BJ (cell line): Measurements from ENCODE around the gene OR10G3. TPM values are rescaled to one million over a fixed set of nuclear protein-coding genes. Genes with fewer than 3 reads are reported as not detected.
A peak's percentile ranks its signal among the peaks of the same experiment; 100 is the strongest.

Experiments
- CTCF ChIA-PET: fragments of 350-600 bp; formaldehyde crosslinking; extraction: SDS; loops from one replicate; lab custom pipeline; 2021; ENCODE audit warnings: antibody characterized with exemption, inconsistent platforms; lab: Yijun Ruan, JAX
- POLR2A ChIA-PET: fragments of 300-600 bp; sonication (Branson Sonifier 250); formaldehyde crosslinking; extraction: SDS; loops from one replicate; lab custom pipeline; 2021; ENCODE audit warnings: antibody characterized with exemption; lab: Charles Lee
- DNase-seq: peaks from one replicate; pipeline ENCODE4 v3.0.0-alpha.2; 2011; ENCODE audit warnings: low read depth
- H3K27me3 ChIP-seq: 2 replicates; pipeline ENCODE4 v1.6.0; 2011; ENCODE audit warnings: low read length; ENCODE audit not compliant: control insufficient read depth, insufficient read depth
- H3K36me3 ChIP-seq: 2 replicates; pipeline ENCODE4 v1.5.1; 2011; ENCODE audit warnings: low read length; ENCODE audit not compliant: control insufficient read depth, insufficient read depth
- H3K4me3 ChIP-seq: 2 replicates; pipeline ENCODE4 v1.5.1; 2011; ENCODE audit warnings: low read depth, mild to moderate bottlenecking, control low read depth, low read length
- polyA plus RNA-seq: library from polyadenylated mRNA; depleted of rRNA; stranded (reverse); fragments of >200 nt; gene quantifications from 2 replicates; pipeline ENCODE4 v1.2.3, GENCODE V29; 2011
- TF ChIP-seq, protein P1 (sequence below): IDR thresholded peaks from 2 replicates; pipeline ENCODE4 v1.5.1; 2011; ENCODE audit warnings: low read depth, mild to moderate bottlenecking, control low read depth, inconsistent platforms, low read length, moderate library complexity; ENCODE audit not compliant: insufficient read depth

OR10G3 gene
- polyA plus RNA-seq, 1 experiment, result not detected

DNA sequence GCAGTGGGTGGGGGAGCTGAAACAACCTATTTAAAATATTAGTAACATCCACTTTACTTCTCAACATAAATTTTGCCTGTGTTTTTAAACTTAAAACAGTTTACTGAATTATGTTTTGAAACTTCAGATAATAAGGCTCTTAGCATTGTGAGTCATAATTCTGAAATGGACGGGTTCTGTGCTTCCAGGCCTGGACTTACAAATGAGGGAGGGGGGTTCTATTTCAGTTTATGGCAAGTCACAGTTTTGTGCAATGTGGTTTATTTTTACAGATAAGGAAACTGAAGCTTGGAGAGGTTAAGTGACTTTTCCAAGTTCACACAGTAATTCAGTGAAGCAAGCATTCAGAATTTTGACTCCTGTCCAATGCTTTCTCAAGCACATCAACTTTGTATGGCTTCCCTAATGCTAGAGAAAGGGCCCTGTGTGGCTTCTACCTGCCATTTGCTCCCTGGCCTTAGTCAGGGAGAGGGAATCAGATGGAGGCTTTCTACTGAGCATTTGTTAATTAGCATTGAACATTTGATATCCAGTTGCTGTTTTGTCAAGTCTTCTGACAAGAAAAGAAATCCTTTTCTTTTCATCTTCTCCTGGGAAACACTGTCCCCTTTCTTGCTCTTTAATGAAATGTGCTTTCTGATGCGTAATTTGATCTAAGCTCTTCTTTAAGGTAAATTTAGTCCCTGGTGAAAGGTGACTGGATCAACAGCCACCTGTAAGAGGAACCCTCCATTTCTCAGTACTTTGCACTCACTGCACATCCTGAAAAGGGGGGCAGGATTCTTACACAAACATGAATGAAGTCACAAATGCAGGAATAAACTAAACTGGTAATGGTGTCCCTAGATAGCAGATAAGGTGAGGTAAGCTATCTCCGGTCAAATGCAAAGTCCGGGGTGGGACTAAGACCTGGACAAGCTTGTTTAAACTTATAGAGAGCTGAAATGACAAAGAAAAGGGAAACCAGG, 51.2 kb downstream of the OR10G3 start:
- Histone ChIP-seq H3K4me3 (no peak overlapping the region), H3K36me3 (peaks cover 2% of the 10 kb centered on the region; the same call in 1 of the 2 replicates), H3K27me3 (0 out of 2 replicates have a peak, but pooled peaks cover 5% of the 10 kb centered on the region)
- DNase-seq, result no peak
- TF ChIP-seq, protein P1, sequence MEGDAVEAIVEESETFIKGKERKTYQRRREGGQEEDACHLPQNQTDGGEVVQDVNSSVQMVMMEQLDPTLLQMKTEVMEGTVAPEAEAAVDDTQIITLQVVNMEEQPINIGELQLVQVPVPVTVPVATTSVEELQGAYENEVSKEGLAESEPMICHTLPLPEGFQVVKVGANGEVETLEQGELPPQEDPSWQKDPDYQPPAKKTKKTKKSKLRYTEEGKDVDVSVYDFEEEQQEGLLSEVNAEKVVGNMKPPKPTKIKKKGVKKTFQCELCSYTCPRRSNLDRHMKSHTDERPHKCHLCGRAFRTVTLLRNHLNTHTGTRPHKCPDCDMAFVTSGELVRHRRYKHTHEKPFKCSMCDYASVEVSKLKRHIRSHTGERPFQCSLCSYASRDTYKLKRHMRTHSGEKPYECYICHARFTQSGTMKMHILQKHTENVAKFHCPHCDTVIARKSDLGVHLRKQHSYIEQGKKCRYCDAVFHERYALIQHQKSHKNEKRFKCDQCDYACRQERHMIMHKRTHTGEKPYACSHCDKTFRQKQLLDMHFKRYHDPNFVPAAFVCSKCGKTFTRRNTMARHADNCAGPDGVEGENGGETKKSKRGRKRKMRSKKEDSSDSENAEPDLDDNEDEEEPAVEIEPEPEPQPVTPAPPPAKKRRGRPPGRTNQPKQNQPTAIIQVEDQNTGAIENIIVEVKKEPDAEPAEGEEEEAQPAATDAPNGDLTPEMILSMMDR, result no peak
- CTCF ChIA-PET, result interaction anchor here (0.6 kb wide), 2 partner anchors 12 to 55 kb away, joined by 3 to 4 read pairs; no protein-coding TSS in a partner anchor
- POLR2A ChIA-PET, result interaction anchor here (0.6 kb wide), 1 partner anchor 15 kb away, joined by 6 read pairs; no protein-coding TSS in a partner anchor

GRCh38 chr14:21527318-21527679, 52.6 kb downstream of the OR10G3 start:
- ChIA-PET POLR2A (no interaction called here), CTCF (no interaction called here)
- TF ChIP-seq, protein P1, result no peak
- Histone ChIP-seq H3K4me3 (no peak overlapping the region), H3K36me3 (peaks cover 2% of the 10 kb centered on the region; the same call in 1 of the 2 replicates), H3K27me3 (0 out of 2 replicates have a peak, but pooled peaks cover 5% of the 10 kb centered on the region)
- no peak for DNase-seq

GRCh38 chr14:21526672-21527317, 53.1 kb downstream of the OR10G3 start:
- no peak for DNase-seq
- TF ChIP-seq, protein P1, result no peak
- H3K27me3 ChIP-seq, result 0 out of 2 replicates have a peak, but pooled peaks cover 5% of the 10 kb centered on the region
- peak overlapping the region; percentile 88 for H3K4me3 ChIP-seq
- peaks cover 2% of the 10 kb centered on the region; the same call in 1 of the 2 replicates for H3K36me3 ChIP-seq
- ChIA-PET POLR2A (interaction anchor here (0.8 kb wide), 1 partner anchor 50 kb away, joined by 4 read pairs; the partner anchor contains the start of genes RAB2B and TOX4), CTCF (interaction anchor here (0.9 to 1.3 kb wide), 2 partner anchors 28 to 54 kb away, joined by 4 to 8 read pairs; no protein-coding TSS in a partner anchor)

GRCh38 chr14:21525962-21526671, 53.8 kb downstream of the OR10G3 start, which contains the start of gene SALL2:
SALL2 (minus strand) TSS chr14:21526346; CDS start chr14:21526127, 219 bp downstream.
- POLR2A ChIA-PET, result interaction anchor here (0.6 to 0.8 kb wide), 2 partner anchors 28 to 50 kb away, joined by 4 to 5 read pairs; partner anchors contain the start of genes RAB2B and TOX4
- Histone ChIP-seq H3K36me3 (peaks cover 2% of the 10 kb centered on the region; the same call in 1 of the 2 replicates), H3K4me3 (peak within 1 kb of the TSS; percentile 88), H3K27me3 (0 out of 2 replicates have a peak, but pooled peaks cover 5% of the 10 kb centered on the region)
- no peak for DNase-seq
- CTCF ChIA-PET, result interaction anchor here (0.9 to 1.3 kb wide), 2 partner anchors 27 to 53 kb away, joined by 4 to 8 read pairs; no protein-coding TSS in a partner anchor
- TF ChIP-seq, protein P1, result no peak
